Tibial nerve (tissue), 4 donors: ENCODE results near the gene BCO1. TPM values are rescaled to one million over a fixed set of nuclear protein-coding genes. Genes with fewer than 3 reads are reported as not detected.

Experiments used
- DNase-seq, 2 donors: peaks; one replicate each; pipeline ENCODE4 v3.0.0-alpha.2; 2019; ENCODE audit warnings: low spot score in 2 of 2
- H3K27ac ChIP-seq, 4 donors: fragments of 200-600 bp; sonication (generic) in 3 of 4; one replicate each; pipeline ENCODE4 v1.5.1; 2017 to 2019; ENCODE audit warnings: mild to moderate bottlenecking in 1 of 4
- H3K27me3 ChIP-seq, 2 donors: fragments of 200-600 bp; sonication (generic) in 1 of 2; one replicate each; pipeline versions ENCODE4 v1.5.1 to v1.6.0; 2017 to 2019
- H3K36me3 ChIP-seq, 3 donors: fragments of 200-600 bp; sonication (generic); one replicate each; pipeline ENCODE4 v1.5.1; 2018 to 2019
- H3K4me1 ChIP-seq, 4 donors: fragments of 200-600 bp; sonication (generic) in 3 of 4; one replicate each; pipeline ENCODE4 v1.5.1; 2017 to 2019
- H3K4me3 ChIP-seq, 4 donors: fragments of 200-600 bp; sonication (generic) in 3 of 4; one replicate each; pipeline ENCODE4 v1.5.1; 2017 to 2019; ENCODE audit warnings: mild to moderate bottlenecking in 1 of 4, moderate library complexity in 1 of 4
- H3K9me3 ChIP-seq, 4 donors: fragments of 200-600 bp; sonication (generic) in 3 of 4; one replicate each; pipeline ENCODE4 v1.5.1; 2017 to 2019
- CTCF ChIP-seq, 5 experiments: fragments of 200-600 bp in 3 of 5; fragments of 450-650 bp in 2 of 5; sonication (generic) in 3 of 5; IDR thresholded peaks; one replicate each; pipeline ENCODE4 v1.5.1; 2016 to 2019; ENCODE audit warnings: antibody characterized with exemption in 5 of 5, mild to moderate bottlenecking in 3 of 5, moderate library complexity in 2 of 5
- EP300 ChIP-seq, 2 donors: sonication (generic); formaldehyde crosslinking; IDR thresholded peaks; one replicate each; pipeline ENCODE4 v1.6.1; 2017; ENCODE audit warnings: antibody characterized with exemption in 2 of 2, mild to moderate bottlenecking in 1 of 2
- POLR2A ChIP-seq, 2 donors: fragments of 450-650 bp; IDR thresholded peaks; one replicate each; pipeline ENCODE4 v1.6.1; 2017; ENCODE audit warnings: antibody characterized with exemption in 2 of 2, mild to moderate bottlenecking in 2 of 2, moderate library complexity in 2 of 2
- WGBS, 2 donors: methylation state at CpG; one replicate each; pipeline ENCODE4 v1.1.5; 2018; 5-methylcytosine and 5-hydroxymethylcytosine counted together
- total RNA-seq, 4 donors: library from RNA; depleted of rRNA; stranded (reverse); fragments of >200 nt; gene quantifications; one replicate each; pipeline ENCODE4 v1.1.0, GENCODE V29; 2016

The BCO1 gene
- total RNA-seq, 4 donors from 2014 or later = not detected

DNA sequence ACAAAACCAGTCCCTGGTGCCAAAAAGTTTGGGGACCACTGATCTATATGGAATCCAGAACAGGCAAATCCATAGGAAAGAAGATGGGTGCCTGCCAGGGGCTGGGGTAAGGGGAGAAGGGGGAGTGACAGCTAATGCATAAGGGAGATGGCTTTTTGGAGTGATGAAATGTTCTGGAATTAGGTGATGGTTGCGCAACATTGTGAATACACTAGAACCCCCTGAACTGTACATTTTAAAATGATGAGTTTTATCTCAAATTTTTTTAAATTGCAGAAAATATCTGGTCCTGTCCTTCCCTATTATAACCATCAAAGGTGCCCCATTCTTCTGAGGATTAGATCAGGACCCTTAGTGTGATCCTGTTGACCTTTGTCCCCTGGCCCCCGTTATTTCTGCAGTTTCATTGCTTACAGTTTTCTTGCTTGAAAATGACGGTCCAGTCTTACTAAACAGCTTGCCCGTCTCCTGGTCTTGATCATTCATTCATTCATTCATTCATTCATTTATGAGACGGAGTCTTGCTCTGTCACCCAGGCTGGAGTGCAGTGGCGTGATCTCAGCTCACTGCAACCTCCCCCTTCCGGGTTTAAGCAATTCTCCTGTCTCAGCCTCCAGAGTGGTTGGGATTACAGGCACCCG lies 4.6 kb downstream of the BCO1 start:
- 81 to 89% methylated on average over 8 of the region's 8 CpGs for WGBS, 2 donors
- Histone ChIP-seq H3K9me3 (no peaks in the 10 kb centered on the region), H3K4me3 (no peak overlapping the region), H3K27me3 (no peaks in the 10 kb centered on the region), H3K27ac (no peak overlapping the region), H3K4me1 (peaks cover 0 to 5% (median 0%) of the 10 kb centered on the region in 4 donors), H3K36me3 (no peaks in the 10 kb centered on the region)
- no peak for TF ChIP-seq POLR2A (IDR thresholded peaks at IDR 0.05)
- no peak for TF ChIP-seq EP300 (IDR thresholded peaks at IDR 0.05)
- no peak for TF ChIP-seq CTCF (IDR thresholded peaks at IDR 0.05)
- no peak for DNase-seq

DNA sequence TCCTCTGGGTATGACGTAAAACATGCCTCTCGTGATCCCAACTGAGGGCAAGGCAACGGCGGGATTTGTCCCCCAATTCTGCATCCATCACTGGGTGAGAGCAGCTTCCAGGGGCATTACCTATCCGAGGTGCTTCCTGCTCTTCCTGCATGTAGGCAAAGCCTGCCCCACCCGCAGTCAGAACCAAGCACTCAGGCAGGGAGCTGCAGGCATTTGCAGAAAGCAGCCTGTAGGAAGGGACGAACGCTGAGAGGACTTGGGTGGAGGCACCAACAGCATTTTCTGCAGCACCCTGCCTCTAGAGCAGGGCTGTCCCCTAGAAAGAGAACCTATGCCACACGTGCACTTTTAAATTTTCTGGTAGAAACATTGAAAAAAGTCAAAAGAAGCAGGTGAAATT lies 5.5 kb downstream of the BCO1 start:
- Histone ChIP-seq H3K4me3 (no peak overlapping the region), H3K27ac (no peak overlapping the region), H3K9me3 (no peaks in the 10 kb centered on the region), H3K27me3 (no peaks in the 10 kb centered on the region), H3K36me3 (no peaks in the 10 kb centered on the region), H3K4me1 (peaks cover 0 to 1% (median 0%) of the 10 kb centered on the region in 4 donors)
- TF ChIP-seq EP300 (IDR thresholded peaks at IDR 0.05) = no peak
- TF ChIP-seq CTCF (IDR thresholded peaks at IDR 0.05) = no peak
- TF ChIP-seq POLR2A (IDR thresholded peaks at IDR 0.05) = no peak
- no peak for DNase-seq
- WGBS, 2 donors = 51 to 57% methylated on average over 9 of the region's 9 CpGs

GRCh38 chr16:81251871-81252270 lies 13.4 kb downstream of the BCO1 start:
- no peak for DNase-seq
- Histone ChIP-seq H3K4me3 (no peak overlapping the region), H3K27me3 (no peaks in the 10 kb centered on the region), H3K4me1 (no peaks in the 10 kb centered on the region), H3K36me3 (no peaks in the 10 kb centered on the region), H3K9me3 (no peaks in the 10 kb centered on the region), H3K27ac (no peak overlapping the region)
- no peak for TF ChIP-seq POLR2A (IDR thresholded peaks at IDR 0.05)
- no peak for TF ChIP-seq CTCF (IDR thresholded peaks at IDR 0.05)
- TF ChIP-seq EP300 (IDR thresholded peaks at IDR 0.05) = no peak
- WGBS, 2 donors = 55 to 56% methylated on average over 2 of the region's 2 CpGs

GRCh38 chr16:81253141-81253540 lies 14.7 kb downstream of the BCO1 start:
- H3K27ac ChIP-seq = no peak overlapping the region
- no peak overlapping the region for H3K4me3 ChIP-seq
- no peak for DNase-seq
- TF ChIP-seq POLR2A (IDR thresholded peaks at IDR 0.05) = no peak
- TF ChIP-seq CTCF (IDR thresholded peaks at IDR 0.05) = no peak
- no peak for TF ChIP-seq EP300 (IDR thresholded peaks at IDR 0.05)
- H3K27me3 ChIP-seq = no peaks in the 10 kb centered on the region
- H3K36me3 ChIP-seq = no peaks in the 10 kb centered on the region
- 90 to 94% methylated on average over 5 of the region's 5 CpGs for WGBS, 2 donors
- no peaks in the 10 kb centered on the region for H3K9me3 ChIP-seq
- H3K4me1 ChIP-seq = no peaks in the 10 kb centered on the region

DNA sequence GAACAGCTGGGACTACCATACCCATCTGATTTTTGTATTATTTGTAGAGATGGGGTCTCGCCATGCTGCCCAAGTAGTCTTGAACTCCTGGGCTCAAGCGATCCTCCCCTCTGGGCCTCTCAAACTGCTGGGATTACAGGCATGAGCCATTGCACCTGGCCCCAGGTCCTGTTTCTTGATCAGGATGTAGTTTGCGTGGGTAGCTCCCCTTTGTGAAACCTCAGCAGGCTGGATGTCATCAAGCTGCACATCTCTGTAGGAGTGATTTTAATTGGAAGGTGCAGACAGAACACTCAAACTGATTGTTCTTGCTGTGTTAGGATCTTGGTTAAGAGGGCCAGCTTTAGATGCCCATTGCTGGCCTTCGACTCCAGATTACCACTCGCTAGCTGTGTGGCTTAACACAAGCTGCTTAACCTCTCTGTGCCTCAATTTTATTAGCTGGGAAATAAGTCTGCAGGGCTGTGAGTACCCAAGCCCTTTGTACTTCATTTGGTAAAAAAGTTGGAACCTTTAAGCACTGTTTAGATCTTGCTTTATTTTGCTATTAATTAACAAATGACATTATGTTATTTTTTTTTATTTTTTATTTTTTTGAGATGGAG lies 16.5 kb downstream of the BCO1 start:
- no peaks in the 10 kb centered on the region for H3K4me1 ChIP-seq
- TF ChIP-seq CTCF (IDR thresholded peaks at IDR 0.05) = no peak
- no peak for TF ChIP-seq POLR2A (IDR thresholded peaks at IDR 0.05)
- no peak for TF ChIP-seq EP300 (IDR thresholded peaks at IDR 0.05)
- no peaks in the 10 kb centered on the region for H3K9me3 ChIP-seq
- DNase-seq = no peak
- WGBS, 2 donors = 88 to 92% methylated on average over 5 of the region's 5 CpGs
- no peaks in the 10 kb centered on the region for H3K36me3 ChIP-seq
- no peak overlapping the region for H3K4me3 ChIP-seq
- H3K27me3 ChIP-seq = no peaks in the 10 kb centered on the region
- H3K27ac ChIP-seq = no peak overlapping the region
